Fibroblast of skin of back (primary cell): ENCODE results near the gene ALOX5.

ENCODE experiments used
- DNase-seq: peaks from one replicate; pipeline ENCODE4 v3.0.0-alpha.2; 2013

The ALOX5 gene

GRCh38 chr10:45444022-45444421, 70.0 kb downstream of the ALOX5 start:
- no peak for DNase-seq

DNA sequence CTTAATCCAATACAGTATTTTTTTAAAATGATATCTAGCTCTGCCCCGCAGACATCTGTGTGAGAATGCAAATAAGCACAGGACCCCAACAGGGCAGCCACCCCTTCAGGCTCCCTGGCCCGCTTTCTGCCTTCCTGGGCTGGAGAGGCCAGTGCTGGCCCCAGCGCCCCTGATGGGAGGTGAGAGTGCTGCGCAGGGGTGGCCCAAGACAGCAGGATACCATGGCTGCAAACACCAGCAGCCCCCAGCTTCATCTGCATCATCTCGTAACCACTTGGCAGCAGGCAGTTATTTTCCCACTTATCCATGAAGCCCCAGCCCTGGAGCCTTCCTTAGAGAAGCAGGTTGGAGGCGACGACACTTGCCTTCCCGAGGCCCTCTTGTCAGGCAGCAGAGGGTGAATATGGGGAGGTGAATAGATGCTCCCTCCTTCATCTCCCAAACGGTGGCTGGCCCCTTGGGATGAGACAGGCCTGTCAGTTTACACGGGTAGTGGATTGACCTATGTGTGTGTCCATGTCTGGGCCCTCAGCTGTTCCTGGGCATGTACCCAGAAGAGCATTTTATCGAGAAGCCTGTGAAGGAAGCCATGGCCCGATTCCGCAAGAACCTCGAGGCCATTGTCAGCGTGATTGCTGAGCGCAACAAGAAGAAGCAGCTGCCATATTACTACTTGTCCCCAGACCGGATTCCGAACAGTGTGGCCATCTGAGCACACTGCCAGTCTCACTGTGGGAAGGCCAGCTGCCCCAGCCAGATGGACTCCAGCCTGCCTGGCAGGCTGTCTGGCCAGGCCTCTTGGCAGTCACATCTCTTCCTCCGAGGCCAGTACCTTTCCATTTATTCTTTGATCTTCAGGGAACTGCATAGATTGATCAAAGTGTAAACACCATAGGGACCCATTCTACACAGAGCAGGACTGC, 71.2 kb downstream of the ALOX5 start:
- DNase-seq: no peak

GRCh38 chr10:45446858-45447257, 72.8 kb downstream of the ALOX5 start:
- no peak for DNase-seq

- DNase-seq: no peak
Measured at GRCh38 chr10:45447416-45447815, 73.4 kb downstream of the ALOX5 start.

DNA sequence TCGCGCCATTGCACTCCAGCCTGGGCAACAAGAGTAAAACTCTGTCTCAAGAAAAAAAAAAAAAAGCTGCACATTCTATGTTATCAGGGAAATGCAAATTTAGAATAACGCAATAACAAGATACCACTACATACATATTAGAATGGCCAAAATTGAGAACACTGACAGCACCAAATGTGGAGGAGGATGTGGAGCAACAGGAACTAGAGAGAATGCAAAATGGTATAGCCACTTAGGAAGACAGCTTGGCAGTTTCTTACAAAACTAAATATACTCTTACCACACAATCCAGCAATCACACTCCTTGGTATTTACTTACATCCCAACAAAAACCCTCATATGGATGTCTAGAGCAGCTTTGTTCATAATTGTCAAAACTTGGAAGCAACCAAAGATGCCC, 76.8 kb downstream of the ALOX5 start:
- DNase-seq: no peak

DNA sequence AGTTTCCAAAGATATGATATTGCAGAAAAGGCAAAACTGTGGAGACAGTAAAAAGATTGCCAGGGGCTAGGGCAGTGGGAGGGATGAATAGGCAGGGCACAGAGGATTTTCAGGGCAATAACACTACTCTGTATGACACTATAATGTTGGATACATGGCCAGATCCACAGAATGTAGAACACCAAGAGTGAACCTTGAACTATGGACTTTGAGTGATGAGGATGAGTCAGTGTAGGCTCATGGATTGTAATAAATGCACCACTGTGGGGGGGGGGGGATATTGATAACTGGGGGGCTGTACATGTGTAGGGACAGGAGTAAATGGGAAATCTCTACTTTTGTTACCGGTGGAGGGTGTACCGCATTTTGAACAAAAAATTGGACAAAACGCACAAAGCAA, 77.4 kb downstream of the ALOX5 start:
- no peak for DNase-seq

GRCh38 chr10:45452268-45452667, 78.3 kb downstream of the ALOX5 start:
- DNase-seq: no peak

DNA sequence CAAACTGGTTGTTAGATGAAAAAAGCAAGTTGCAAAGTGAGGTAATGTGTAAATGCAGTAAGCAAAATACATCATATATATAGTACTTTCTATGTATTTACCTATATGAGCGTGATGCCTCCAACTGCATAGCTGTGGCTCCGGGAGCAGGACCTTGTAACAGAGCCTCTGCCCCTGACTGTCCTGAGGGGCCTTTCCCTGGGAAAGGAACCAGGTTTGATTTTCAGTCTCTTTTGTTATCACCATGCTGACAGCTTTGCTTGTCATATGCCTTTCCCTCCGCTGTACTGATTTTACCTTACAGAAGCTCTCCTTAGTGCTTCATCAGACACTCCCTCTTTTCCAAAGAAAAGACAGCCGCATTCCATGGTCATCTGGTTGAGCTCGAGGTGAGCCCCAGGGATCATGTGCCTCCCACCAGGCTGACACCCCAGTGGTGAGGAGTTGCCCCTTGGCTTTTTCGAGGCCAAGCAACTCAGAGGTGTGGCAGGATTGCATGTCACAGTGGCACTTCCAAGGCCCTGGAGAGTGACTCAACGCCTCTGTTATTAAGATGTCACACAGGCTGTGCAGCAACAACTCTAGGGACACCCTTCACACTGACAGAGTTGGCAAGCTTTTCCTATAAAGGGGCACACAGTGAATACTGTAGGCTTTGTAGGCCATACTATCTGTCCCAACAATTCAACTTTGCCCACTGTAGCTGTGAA, 78.9 kb downstream of the ALOX5 start:
- no peak for DNase-seq

DNA sequence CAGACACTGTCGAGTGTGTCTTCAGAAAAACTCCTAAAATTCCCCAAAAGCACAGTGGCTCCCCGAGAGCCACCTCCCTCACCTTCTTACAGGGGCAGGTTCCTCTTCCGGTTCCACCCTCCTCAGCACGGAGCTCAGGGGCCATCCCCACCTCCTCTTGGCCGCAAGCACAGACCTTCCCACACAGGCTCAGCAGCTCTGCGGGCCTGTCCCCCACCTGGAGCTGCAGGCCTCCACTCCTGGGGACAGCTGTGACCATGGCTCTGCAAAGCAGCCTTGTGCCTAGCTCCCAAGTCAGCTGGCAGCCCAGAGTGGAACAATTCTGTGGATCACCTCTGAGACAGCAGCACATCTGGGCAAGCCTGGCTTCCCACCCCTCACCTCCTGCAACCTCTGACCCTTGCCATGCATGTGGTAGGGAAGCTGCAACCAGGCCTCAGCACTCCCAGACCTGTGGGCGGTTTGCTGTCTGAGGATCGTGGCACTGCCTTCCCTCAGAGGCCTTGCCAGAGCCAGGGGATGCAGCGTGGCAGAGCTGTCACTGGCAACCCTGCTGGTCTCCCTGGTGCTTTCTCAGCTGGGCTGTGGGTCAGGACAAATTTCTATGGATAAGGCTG, 79.7 kb downstream of the ALOX5 start:
- DNase-seq: no peak

DNA sequence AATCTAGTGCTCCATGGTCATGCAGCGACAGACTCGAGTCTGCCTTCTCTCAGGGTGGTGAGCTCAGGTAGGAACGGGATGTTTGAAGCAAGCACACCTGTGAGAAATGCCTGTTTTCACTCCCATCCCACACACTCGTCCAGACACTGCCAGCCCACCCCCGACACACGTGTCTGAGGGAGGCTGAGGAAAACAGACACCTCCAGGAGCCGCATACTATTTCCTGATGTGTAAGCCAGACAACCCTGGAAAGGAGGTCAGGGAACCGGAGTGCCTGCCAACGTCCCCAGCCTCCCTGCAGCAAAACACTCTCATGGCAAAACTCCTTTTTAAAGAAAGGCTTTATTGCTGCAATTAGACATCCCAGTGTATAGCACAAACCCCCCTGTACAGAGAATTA, 80.2 kb downstream of the ALOX5 start:
- no peak for DNase-seq

DNA sequence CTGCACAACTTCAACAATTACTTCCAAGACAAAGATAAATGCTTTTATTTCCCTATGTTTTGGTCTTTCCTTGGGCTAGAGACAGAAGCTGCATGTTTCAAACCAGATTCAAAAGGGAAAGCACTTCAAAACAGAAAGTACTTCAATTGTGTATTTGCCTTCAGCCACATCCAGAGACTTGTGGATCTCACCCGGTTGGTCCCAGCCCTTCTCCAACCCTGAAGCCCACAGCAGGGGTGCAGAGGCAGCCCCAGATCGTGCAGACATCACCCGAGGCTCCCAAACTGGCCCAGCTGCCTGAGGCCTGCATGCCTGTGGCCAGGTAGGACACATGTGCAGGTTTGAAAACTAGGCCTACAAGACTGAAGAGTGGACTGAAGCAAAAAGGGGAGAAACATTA, 80.8 kb downstream of the ALOX5 start:
- DNase-seq: no peak

DNA sequence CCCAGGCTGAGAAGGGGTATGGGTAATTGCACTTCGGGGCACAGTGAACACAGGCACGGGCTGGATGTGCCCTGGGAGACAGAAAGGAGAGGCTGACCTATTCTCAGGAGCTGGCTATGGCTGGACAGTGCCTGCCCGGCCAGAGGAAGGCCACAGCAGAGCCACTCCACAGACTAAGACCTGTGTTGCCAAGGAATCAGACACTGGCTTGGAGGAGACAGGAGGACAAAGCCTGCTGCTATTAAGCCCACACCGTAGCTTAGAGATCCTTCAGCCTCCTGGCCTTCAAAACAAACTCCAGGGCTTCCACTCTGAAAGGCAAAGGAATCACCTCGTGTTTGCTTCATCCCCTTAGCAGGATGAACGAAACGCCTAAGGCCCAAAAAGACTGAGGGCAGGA, 82.2 kb downstream of the ALOX5 start:
- no peak for DNase-seq

DNA sequence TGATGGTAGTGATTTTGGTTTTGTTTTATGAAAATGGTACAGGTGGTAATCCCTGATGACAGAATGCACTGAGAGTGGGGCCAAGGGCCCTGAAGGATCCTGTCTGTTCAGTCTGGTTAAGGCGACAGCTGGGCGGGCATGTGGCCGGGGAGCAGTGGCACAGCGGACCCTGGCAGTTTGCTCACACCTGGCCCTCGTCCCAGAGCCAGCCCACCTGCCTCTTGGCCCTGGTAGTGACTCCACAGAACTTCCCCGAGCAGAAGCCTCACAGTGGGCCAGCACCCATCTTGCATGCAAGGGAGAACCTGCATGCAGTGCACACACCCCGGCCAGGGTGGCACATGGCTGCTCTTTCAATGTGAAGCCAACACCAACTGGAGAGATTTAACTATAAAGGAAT, 82.8 kb downstream of the ALOX5 start:
- DNase-seq: no peak

GRCh38 chr10:45457487-45457886, 83.5 kb downstream of the ALOX5 start:
- no peak for DNase-seq

DNA sequence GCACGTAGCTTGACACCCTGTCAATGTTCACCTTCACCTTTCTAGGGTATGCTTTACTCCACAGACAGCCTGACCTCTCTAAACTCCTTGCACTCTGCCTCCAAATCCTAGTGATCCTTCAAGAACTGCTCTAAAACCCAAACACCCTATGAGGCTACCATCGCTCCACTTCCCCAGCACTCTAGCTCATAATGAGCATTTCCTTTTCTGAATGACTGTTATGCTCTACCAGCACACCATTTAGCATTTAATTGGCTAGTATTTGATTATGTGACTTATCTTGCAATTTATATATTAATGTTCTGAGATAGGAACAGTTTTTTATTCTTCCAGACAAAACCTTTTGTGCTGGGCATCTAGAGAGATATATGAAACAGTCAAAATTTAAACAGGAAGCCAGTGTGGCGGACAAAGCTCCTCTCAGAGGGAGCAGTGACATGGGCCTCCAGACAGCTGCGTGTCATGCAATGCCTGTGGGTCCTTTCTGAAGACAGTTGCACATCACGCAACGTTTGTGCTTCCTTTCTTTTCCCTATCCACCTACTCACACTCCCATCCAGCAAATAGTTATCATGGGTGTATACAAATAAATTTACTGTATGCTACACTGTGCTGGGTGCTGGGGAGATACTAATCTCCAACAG, 86.3 kb downstream of the ALOX5 start:
- DNase-seq: no peak

GRCh38 chr10:45461034-45461433, 87.0 kb downstream of the ALOX5 start:
- DNase-seq: no peak

GRCh38 chr10:45463244-45464116, 89.5 kb downstream of the ALOX5 start:
- no peak for DNase-seq

DNA sequence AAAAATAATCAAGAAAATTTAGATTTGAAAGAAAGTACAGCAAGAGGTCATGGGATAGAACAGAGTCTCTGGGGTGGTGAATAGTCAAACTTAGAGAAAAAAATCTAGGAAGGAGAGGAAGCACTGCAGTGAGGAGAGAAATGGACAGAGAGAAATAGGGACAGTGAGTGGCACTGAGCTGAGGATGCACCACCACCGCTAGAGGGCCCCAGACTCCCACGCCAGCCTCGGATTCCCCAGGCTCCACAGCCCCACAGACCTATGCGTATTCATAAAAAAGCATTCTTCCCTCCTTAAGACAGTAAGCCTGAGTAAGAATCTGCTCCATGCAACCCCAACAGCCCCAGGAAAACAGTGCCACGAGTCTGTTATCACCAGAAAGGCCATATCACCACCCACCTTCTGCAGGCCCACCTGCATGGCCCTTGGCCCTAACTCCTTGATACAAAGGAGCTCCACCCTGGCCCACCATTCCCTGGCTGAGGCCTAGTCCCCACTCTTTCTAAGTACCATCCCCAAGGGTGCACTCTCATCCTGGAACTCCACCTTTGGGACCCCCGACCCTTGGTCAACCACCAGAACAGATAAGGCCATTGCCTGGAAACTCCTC, 91.0 kb downstream of the ALOX5 start:
- peak; percentile 63 for DNase-seq

DNA sequence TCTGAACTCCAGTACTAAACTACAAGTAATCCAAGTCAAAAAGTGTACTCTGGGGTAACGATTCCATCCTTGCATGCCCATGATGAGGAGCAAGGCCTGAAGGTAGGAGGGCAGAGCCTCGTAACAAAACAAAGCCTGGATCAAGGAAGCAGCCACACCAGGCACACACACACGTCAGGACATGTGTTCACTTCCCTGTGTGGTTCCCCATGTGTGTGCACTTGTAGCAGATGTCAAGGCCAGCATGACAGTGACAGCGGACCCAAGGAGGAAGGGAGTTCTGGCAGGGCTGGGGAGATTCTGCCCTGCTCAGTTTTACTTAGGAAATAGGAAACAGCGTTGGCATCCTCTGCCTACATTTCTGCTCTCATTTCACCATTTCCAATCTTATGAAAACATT, 92.8 kb downstream of the ALOX5 start:
- DNase-seq: no peak

DNA sequence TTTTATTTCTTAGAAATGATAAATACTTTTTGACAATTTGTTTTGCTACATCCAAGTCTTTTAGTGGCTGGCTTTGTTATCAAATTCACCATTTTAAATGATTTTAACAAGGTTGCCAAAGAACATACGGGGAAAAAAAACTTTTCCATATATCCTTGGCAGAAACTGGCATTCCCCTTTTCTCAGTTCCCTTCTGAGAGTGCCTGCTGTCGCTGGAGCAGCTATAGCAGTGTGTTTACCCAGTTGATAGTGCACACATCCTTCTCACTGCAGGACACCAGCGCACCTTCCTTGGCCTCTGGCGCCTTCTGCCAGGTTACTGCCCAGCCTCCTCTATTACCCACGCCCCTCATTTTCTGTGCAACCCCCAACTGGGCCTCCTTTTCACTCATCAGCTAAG, 94.1 kb downstream of the ALOX5 start:
- DNase-seq: no peak
